H1 (cell line): ENCODE results near the gene SLC16A6. TPM values are rescaled to one million over a fixed set of nuclear protein-coding genes. Genes with fewer than 3 reads are reported as not detected.

Experiments
- CBX5 ChIP-seq: fragments of 300-800, 300-1000 bp; sonication (generic); IDR thresholded peaks from 2 replicates; pipeline ENCODE4 v1.7.1; 2016; ENCODE audit warnings: antibody characterized with exemption, low read length, low read depth
- KDM5A ChIP-seq: fragments of 200-600 bp; IDR thresholded peaks from 2 replicates; pipeline ENCODE4 v1.7.1; 2012; ENCODE audit warnings: mild to moderate bottlenecking, low read length, inconsistent platforms, mixed read lengths
- MAFK ChIP-seq: IDR thresholded peaks from 2 replicates; pipeline ENCODE4 v1.6.1; 2012; ENCODE audit warnings: low read depth, mild to moderate bottlenecking, improper control_type of control experiment, low read length
- SAP30 ChIP-seq: fragments of 300-600 bp; sonication (generic); IDR thresholded peaks from 2 replicates; pipeline ENCODE4 v1.7.1; 2012; ENCODE audit warnings: low read length, moderate library complexity, mild to moderate bottlenecking, inconsistent platforms; ENCODE audit not compliant: insufficient read depth, insufficient replicate concordance
- SP2 ChIP-seq: IDR thresholded peaks from 2 replicates; pipeline ENCODE4 v1.6.1; 2012; ENCODE audit warnings: mild to moderate bottlenecking, low read length, inconsistent platforms
- polyA plus RNA-seq, 7 experiments: library from polyadenylated mRNA; depleted of rRNA in 3 of 7; stranded (reverse) in 5 of 7; unstranded in 2 of 7; fragments of >200 nt in 5 of 7; fragments of 200-250 nt in 2 of 7; gene quantifications; 1 replicate in 5 of 7; 2 replicates in 1 of 7; 4 replicates in 1 of 7; pipeline versions ENCODE4 v1.2.1 to v1.2.3, GENCODE V29; 2011 to 2013; ENCODE audit warnings: missing spikeins in 2 of 7, mixed read lengths in 2 of 7
- total RNA-seq: library from RNA; stranded (reverse); fragmentation: NEBNext Ultra II Directional; extraction: Animal tissue kit (Norgen Biotek cat#: 25700); gene quantifications from 2 replicates; pipeline ENCODE4 v1.2.1, GENCODE V29; 2021

SLC16A6 gene
- total and polyA plus RNA-seq, 2 of the 8 experiments (the other 6 are each of a cell fraction or from before 2014, with no cell fraction given), result 0.17 to 0.22 TPM

DNA sequence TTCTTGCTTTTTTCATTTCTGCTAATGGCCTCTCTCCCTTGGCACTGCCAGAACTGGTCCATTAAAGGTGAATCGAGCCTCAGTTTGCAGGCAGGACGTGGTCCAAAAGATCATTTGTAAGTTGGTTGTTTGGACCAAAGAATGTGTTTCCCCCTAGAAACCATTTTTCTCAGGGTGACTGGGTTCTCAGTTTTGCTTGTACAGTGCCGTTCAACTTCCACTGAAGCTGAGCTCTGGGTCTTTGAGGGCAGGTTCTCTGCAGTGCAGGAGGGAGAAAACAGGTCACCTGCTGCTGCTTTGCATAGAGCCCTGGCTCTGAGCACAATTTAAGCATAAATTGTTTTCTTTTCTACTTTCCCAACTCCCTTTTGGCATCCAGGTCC lies 52.1 kb downstream of the SLC16A6 start (continued):
- TF ChIP-seq SP2, result no peak
- TF ChIP-seq MAFK, result no peak
- no peak for TF ChIP-seq SAP30
- no peak for TF ChIP-seq CBX5
- no peak for TF ChIP-seq KDM5A
